ENCODE measurements around the gene ZKSCAN5. TPM values are rescaled to one million over a fixed set of nuclear protein-coding genes. Genes with fewer than 3 reads are reported as not detected.
A peak's percentile ranks its signal among the peaks of the same experiment; 100 is the strongest.

ZKSCAN5 gene
- total RNA-seq, result 1 to 10 TPM; 1.4 to 4.1 (median 2.0) TPM
- polyA plus RNA-seq, result 1 to 10 TPM; 2.4 TPM

GRCh38 chr7:99504603-99505323, at the start of gene ZKSCAN5:
Gene ZKSCAN5, plus strand, starts transcription at chr7:99504662. Its CDS starts 1,383 bp downstream, at chr7:99506045.
- Histone ChIP-seq H3K36me3 (no peaks in the 10 kb centered on the region), H3K9me3 (no peaks in the 10 kb centered on the region), H3K27ac (peak within 1 kb of the TSS; percentile 70 to 93 (median 80)), H3K27me3 (no peaks in the 10 kb centered on the region), H3K4me1 (peaks cover 10 to 25% (median 13%) of the 10 kb centered on the region in 3 donors), H3K4me3 (peak within 1 kb of the TSS; percentile 66 to 83 (median 74))
- FAIRE-seq (no peak), DNase-seq (peak; percentile 98 to 99 (median 98)), ATAC-seq (peak; percentile 91 to 96 (median 92))
- no peak for TF ChIP-seq CTCF (IDR thresholded peaks at IDR 0.05)
- 1% methylated on average over 50 to 53 of the region's 53 CpGs for WGBS, 2 donors
- intact Hi-C loops (cut with DNase I), result no loop called here

DNA sequence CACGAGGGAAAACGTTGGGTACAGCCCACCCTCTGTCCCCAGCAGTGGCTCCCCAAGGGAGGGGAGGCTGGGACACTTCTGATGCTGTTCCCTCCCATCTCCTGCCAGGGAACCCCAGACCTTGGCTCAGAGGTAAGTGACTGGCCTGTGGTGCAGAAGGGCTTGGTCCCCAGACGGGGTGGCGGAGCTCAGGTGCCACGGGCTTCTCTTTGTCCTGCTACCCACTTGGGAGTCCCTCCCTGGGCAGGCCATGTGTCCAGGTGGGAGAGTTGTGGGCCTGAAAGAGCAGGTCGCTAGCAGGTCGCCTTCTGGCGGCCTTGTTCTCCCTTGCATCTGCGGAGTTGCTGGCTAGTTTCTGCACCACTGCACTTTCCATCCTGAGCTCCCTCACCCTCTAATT, 48.6 kb upstream of the ZKSCAN5 start:
- intact Hi-C loops (cut with DNase I), result no loop called here
- no peaks in the 10 kb centered on the region for H3K27me3 ChIP-seq
- FAIRE-seq (no peak), ATAC-seq (no peak), DNase-seq (no peak)
- 78 to 80% methylated on average over 9 of the region's 9 CpGs for WGBS, 2 donors
- H3K27ac ChIP-seq, result no peak overlapping the region
- H3K36me3 ChIP-seq, result peaks cover 0 to 44% (median 12%) of the 10 kb centered on the region in 3 donors
- no peak for TF ChIP-seq CTCF (IDR thresholded peaks at IDR 0.05)
- no peak overlapping the region for H3K4me3 ChIP-seq
- no peaks in the 10 kb centered on the region for H3K4me1 ChIP-seq
- no peaks in the 10 kb centered on the region for H3K9me3 ChIP-seq

GRCh38 chr7:99456288-99456687, 48.2 kb upstream of the ZKSCAN5 start:
- no peak overlapping the region for H3K4me3 ChIP-seq
- peaks cover 0 to 44% (median 12%) of the 10 kb centered on the region in 3 donors for H3K36me3 ChIP-seq
- WGBS, 2 donors, result 68 to 73% methylated on average over 13 of the region's 13 CpGs
- no peaks in the 10 kb centered on the region for H3K27me3 ChIP-seq
- FAIRE-seq (no peak), DNase-seq (no peak), ATAC-seq (no peak)
- H3K9me3 ChIP-seq, result no peaks in the 10 kb centered on the region
- no peak overlapping the region for H3K27ac ChIP-seq
- intact Hi-C loops (cut with DNase I), result no loop called here
- H3K4me1 ChIP-seq, result no peaks in the 10 kb centered on the region
- TF ChIP-seq CTCF (IDR thresholded peaks at IDR 0.05), result no peak

GRCh38 chr7:99457050-99457649, 47.3 kb upstream of the ZKSCAN5 start:
- ATAC-seq, result no peak
- 77 to 81% methylated on average over 6 of the region's 6 CpGs for WGBS, 2 donors
- intact Hi-C loops (cut with DNase I), result no loop called here

More at GRCh38 chr7:99457050-99457649, 47.3 kb upstream of the ZKSCAN5 start:
- no peaks in the 10 kb centered on the region for H3K27me3 ChIP-seq
- DNase-seq, result peak in 1 of 6 donors; percentile 5
- H3K4me3 ChIP-seq, result no peak overlapping the region
- FAIRE-seq, result no peak
- no peaks in the 10 kb centered on the region for H3K4me1 ChIP-seq
- H3K27ac ChIP-seq, result no peak overlapping the region
- H3K36me3 ChIP-seq, result peaks cover 0 to 44% (median 12%) of the 10 kb centered on the region in 3 donors
- no peaks in the 10 kb centered on the region for H3K9me3 ChIP-seq
- no peak for TF ChIP-seq CTCF (IDR thresholded peaks at IDR 0.05)

Measured in pancreas (tissue), 10 donors.